SK-MEL-5 (cell line): ENCODE data around the gene PGS1. TPM values are rescaled to one million over a fixed set of nuclear protein-coding genes. Genes with fewer than 3 reads are reported as not detected.
"Not testable (repeated sequence)": the region's sequence is repeated elsewhere in the genome, so short reads cannot be mapped to it uniquely, and the experiment has no call there.

Experiments used
- DNase-seq: peaks from one replicate; pipeline ENCODE4 v3.0.0-alpha.2; 2016; ENCODE audit warnings: low read depth, low spot score
- in situ Hi-C: cut with HindIII; loops from 2 replicates; pipeline ENCODE4 v1.10.0; 2016; ENCODE audit warnings: low sequenced_read_pairs, high pct_unique_total_duplicates, low pct_unique_long_range_greater_than_20kb
- polyA plus RNA-seq, 2 experiments: library from polyadenylated mRNA; depleted of rRNA; stranded (reverse); fragments of >200 nt; gene quantifications; 2 replicates each; pipeline ENCODE4 v1.2.3, GENCODE V29; 2015
- total RNA-seq: library from RNA; depleted of rRNA; stranded (reverse); fragments of >200 nt; shearing (Covaris generic); gene quantifications from 2 replicates; pipeline ENCODE4 v1.2.3, GENCODE V29; 2014; rRNA removed

Gene PGS1
- total RNA-seq = 41.7 and 43.5 TPM in 2 replicates
- 48.1 and 63.6 TPM in 2 replicates for polyA plus RNA-seq (2015; cell fraction: cytosol; rRNA removed)
- polyA plus RNA-seq (2015; cell fraction: nucleus; rRNA removed) = 282 and 416 TPM in 2 replicates

- DNase-seq = peak; percentile 87
- in situ Hi-C loops = no loop called here
Measured at GRCh38 chr17:78378225-78379130, at the start of gene PGS1. Gene PGS1 (plus strand): TSS chr17:78378649. CDS start chr17:78378666, 17 bp downstream.

- in situ Hi-C loops = no loop called here
- no peak for DNase-seq
Measured at GRCh38 chr17:78329263-78330059, 49.0 kb upstream of the PGS1 start.

- DNase-seq = no peak
- in situ Hi-C loops = no loop called here
Measured at GRCh38 chr17:78330570-78331224, 47.8 kb upstream of the PGS1 start.

- DNase-seq, in situ Hi-C loops: not testable (repeated sequence)
Measured at GRCh38 chr17:78331355-78331754, 47.1 kb upstream of the PGS1 start.

- no peak for DNase-seq
- in situ Hi-C loops = no loop called here
Measured at GRCh38 chr17:78332991-78333390, 45.5 kb upstream of the PGS1 start.

GRCh38 chr17:78335209-78335608, 43.2 kb upstream of the PGS1 start:
- in situ Hi-C loops = no loop called here
- no peak for DNase-seq

- in situ Hi-C loops = no loop called here
- DNase-seq = no peak
Measured at GRCh38 chr17:78337244-78338109, 41.0 kb upstream of the PGS1 start.

- in situ Hi-C loops = no loop called here
- no peak for DNase-seq
Measured at GRCh38 chr17:78338486-78339259, 39.8 kb upstream of the PGS1 start.

GRCh38 chr17:78340183-78340955, 38.1 kb upstream of the PGS1 start:
- in situ Hi-C loops = no loop called here
- no peak for DNase-seq

- in situ Hi-C loops = no loop called here
Measured at GRCh38 chr17:78341559-78342448, 36.6 kb upstream of the PGS1 start.

GRCh38 chr17:78342449-78343186, 35.8 kb upstream of the PGS1 start:
- DNase-seq = no peak
- in situ Hi-C loops = no loop called here

More at GRCh38 chr17:78341559-78342448, 36.6 kb upstream of the PGS1 start:
- DNase-seq = no peak

GRCh38 chr17:78343187-78343542, 35.3 kb upstream of the PGS1 start:
- no peak for DNase-seq
- in situ Hi-C loops = no loop called here

- no peak for DNase-seq
- in situ Hi-C loops = no loop called here
Measured at GRCh38 chr17:78343543-78344201, 34.8 kb upstream of the PGS1 start.

- no peak for DNase-seq
- in situ Hi-C loops = no loop called here
Measured at GRCh38 chr17:78344666-78345065, 33.8 kb upstream of the PGS1 start.
